AG04450 (cell line): ENCODE measurements around the gene MCF2L. TPM values are rescaled to one million over a fixed set of nuclear protein-coding genes. Genes with fewer than 3 reads are reported as not detected.

Experiments used
- CTCF ChIA-PET: fragments of 300-600, 350-600 bp; formaldehyde crosslinking; extraction: SDS; loops from one replicate; lab custom pipeline; 2022; ENCODE audit warnings: antibody characterized with exemption, inconsistent platforms; lab: Charles Lee
- POLR2A ChIA-PET: fragments of 350-600 bp; formaldehyde crosslinking; extraction: SDS; loops from one replicate; lab custom pipeline; 2021; ENCODE audit warnings: antibody characterized with exemption, inconsistent platforms; lab: Yijun Ruan, JAX
- DNase-seq: peaks from one replicate; pipeline ENCODE4 v3.0.0-alpha.2; 2011; ENCODE audit warnings: low read depth, low spot score
- H3K27ac ChIP-seq: one replicate; pipeline ENCODE4 v1.5.1; 2012; ENCODE audit warnings: low read depth, low read length, control low read depth
- H3K27me3 ChIP-seq: one replicate; pipeline ENCODE4 v1.6.0; 2012; ENCODE audit warnings: low read length; ENCODE audit not compliant: control insufficient read depth, insufficient read depth
- H3K4me3 ChIP-seq: 2 replicates; pipeline ENCODE4 v1.5.1; 2011; ENCODE audit warnings: mild to moderate bottlenecking, low read depth, low read length, control low read depth
- H3K9me3 ChIP-seq: 2 replicates; pipeline ENCODE4 v1.5.1; 2012; ENCODE audit warnings: low read length; ENCODE audit not compliant: control insufficient read depth, insufficient read depth
- polyA plus RNA-seq: library from polyadenylated mRNA; depleted of rRNA; stranded (reverse); fragments of >200 nt; gene quantifications from 2 replicates; pipeline ENCODE4 v1.2.3, GENCODE V29; 2011
- TF ChIP-seq, protein P1 (sequence below): IDR thresholded peaks from 2 replicates; pipeline ENCODE4 v1.5.1; 2011; ENCODE audit warnings: low read depth, low read length, control low read depth, inconsistent platforms

The MCF2L gene
- polyA plus RNA-seq, 1 experiment, result 0.04 TPM

DNA sequence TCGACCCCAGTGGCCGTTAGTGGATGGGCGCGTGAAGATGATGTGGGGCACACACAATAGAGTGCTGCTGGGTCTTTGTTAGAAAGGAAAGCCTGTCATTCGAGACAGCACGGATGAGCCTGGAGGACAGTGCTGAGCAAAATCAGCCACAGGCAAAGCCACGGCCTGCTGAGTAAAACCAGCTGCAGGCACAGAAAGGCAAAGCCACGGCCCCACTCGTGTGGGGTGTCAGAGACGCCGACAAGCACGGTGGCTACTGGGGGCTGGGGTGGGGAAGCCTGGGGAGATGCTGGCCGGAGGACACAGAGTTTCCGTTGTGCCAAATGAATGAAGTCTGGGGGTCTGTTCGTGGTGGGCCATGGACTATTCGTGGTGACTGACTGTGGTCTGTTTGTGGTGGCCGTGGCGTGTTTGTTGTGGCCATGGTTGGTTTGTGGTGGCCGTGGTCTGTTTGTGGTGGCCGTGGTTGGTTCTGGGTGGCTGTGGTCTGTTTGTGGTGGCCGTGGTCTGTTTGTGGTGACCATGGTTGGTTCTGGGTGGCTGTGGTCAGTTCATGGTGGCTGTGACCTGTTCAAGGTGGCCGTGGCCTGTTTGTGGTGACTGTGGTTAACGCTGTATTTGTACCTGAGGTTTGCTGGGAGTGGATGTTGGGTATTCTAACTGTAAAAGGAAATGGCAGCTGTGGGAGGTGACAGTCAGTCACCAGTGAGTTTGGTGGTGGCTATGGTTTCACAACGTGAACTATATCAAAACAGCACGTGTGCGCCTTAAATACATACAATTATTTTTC lies 36.3 kb downstream of the MCF2L start:
- H3K27ac ChIP-seq, result no peak overlapping the region
- no peak overlapping the region for H3K4me3 ChIP-seq
- CTCF ChIA-PET, result no interaction called here
- H3K9me3 ChIP-seq, result peaks cover 16% of the 10 kb centered on the region; the same call in 1 of the 2 replicates
- TF ChIP-seq, protein P1, sequence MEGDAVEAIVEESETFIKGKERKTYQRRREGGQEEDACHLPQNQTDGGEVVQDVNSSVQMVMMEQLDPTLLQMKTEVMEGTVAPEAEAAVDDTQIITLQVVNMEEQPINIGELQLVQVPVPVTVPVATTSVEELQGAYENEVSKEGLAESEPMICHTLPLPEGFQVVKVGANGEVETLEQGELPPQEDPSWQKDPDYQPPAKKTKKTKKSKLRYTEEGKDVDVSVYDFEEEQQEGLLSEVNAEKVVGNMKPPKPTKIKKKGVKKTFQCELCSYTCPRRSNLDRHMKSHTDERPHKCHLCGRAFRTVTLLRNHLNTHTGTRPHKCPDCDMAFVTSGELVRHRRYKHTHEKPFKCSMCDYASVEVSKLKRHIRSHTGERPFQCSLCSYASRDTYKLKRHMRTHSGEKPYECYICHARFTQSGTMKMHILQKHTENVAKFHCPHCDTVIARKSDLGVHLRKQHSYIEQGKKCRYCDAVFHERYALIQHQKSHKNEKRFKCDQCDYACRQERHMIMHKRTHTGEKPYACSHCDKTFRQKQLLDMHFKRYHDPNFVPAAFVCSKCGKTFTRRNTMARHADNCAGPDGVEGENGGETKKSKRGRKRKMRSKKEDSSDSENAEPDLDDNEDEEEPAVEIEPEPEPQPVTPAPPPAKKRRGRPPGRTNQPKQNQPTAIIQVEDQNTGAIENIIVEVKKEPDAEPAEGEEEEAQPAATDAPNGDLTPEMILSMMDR, result no peak
- peaks cover 27% of the 10 kb centered on the region for H3K27me3 ChIP-seq
- POLR2A ChIA-PET, result no interaction called here
- no peak for DNase-seq

DNA sequence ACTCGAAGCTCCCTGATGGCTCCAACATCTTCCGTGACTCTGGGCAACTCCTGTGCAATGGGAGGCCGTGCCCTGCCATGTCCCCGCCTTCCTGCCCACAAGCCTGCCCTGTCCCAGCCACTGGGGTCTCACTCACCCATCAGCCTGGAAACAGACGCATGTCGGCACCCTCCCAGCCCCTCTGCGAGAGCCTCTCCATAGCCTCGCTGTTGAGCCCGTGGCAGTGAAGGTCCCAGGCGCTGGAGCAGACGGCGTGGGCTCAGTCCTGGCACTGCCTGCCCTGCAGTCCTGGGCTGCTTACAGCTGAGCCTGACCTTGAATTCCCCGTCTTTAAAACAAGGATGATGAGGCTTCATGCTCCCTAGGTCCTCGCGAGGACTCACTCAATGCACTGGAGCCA lies 37.0 kb downstream of the MCF2L start:
- H3K9me3 ChIP-seq, result peaks cover 20% of the 10 kb centered on the region; the same call in 1 of the 2 replicates
- H3K27ac ChIP-seq, result no peak overlapping the region
- DNase-seq, result no peak
- TF ChIP-seq, protein P1, result no peak
- H3K27me3 ChIP-seq, result peaks cover 22% of the 10 kb centered on the region
- ChIA-PET POLR2A (no interaction called here), CTCF (no interaction called here)
- H3K4me3 ChIP-seq, result no peak overlapping the region

DNA sequence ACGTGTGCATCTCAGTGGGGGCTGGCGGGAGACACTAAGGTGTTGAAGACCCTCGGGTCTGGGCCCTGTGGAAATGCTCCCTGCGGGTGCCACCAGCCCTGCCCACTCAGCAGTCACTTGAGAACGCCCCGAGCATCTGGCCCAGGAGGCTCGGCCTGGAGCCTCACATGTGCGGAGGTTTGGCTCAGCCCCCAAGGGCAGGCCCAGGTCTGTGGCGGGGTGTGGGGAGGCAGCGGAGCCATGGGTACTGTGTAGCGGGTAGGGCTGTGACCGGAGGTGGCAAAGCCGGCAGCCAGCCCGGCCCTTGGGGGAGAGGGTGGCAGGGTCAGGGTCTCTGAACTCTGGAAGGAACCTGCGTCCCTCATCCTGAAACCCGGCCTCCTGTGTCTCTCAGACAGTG lies 37.6 kb downstream of the MCF2L start:
- H3K27me3 ChIP-seq, result peaks cover 17% of the 10 kb centered on the region
- POLR2A ChIA-PET, result no interaction called here
- H3K4me3 ChIP-seq, result no peak overlapping the region
- no peak for DNase-seq
- no peak overlapping the region for H3K27ac ChIP-seq
- TF ChIP-seq, protein P1, result no peak
- H3K9me3 ChIP-seq, result peaks cover 20% of the 10 kb centered on the region; the same call in 1 of the 2 replicates
- CTCF ChIA-PET, result no interaction called here

DNA sequence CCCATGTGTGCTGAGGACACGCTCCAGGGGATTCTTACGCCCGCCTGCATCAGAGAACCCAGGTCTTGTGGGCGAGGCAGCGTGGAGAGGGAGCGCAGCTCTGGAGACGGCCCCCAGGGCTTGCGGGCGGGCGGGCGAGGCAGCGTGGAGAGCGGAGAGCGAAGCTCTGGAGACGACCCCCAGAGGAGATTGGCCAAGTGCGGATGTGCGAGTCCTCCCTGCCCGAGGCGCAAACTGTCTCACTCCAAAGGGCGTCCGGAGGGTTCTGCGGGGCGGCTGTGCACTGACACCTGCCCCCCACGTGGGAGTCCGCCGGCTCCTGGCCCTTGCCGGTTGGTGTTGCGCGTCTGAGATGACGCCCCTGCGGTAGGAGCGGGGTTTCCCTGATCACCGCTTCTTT lies 39.8 kb downstream of the MCF2L start:
- no peak for DNase-seq
- Histone ChIP-seq H3K27me3 (peaks cover 7% of the 10 kb centered on the region), H3K9me3 (peaks cover 32% of the 10 kb centered on the region; the same call in 1 of the 2 replicates), H3K27ac (no peak overlapping the region), H3K4me3 (no peak overlapping the region)
- ChIA-PET CTCF (no interaction called here), POLR2A (no interaction called here)
- TF ChIP-seq, protein P1, result no peak
